WTC11 (cell line): ENCODE results near the gene PRR19. TPM values are rescaled to one million over a fixed set of nuclear protein-coding genes. Genes with fewer than 3 reads are reported as not detected.

Experiments
- ATAC-seq: fragments of 200-7000 bp; cut with Tn5 transposase; 2 replicates; pipeline ENCODE4 v1.10.0; 2021; ENCODE audit warnings: mild to moderate bottlenecking, moderate library complexity
- CTCF ChIA-PET: fragments of 300-600 bp; sonication (Branson Sonifier 250); formaldehyde crosslinking; loops from one replicate; lab custom pipeline; 2021; ENCODE audit warnings: antibody characterized with exemption; lab: Charles Lee
- POLR2A ChIA-PET: fragments of 350-600 bp; sonication (Branson Sonifier 250); formaldehyde crosslinking; loops from one replicate; lab custom pipeline; 2021; ENCODE audit warnings: antibody characterized with exemption; lab: Charles Lee
- DNase-seq: peaks from one replicate; pipeline ENCODE4 v3.0.0; 2021; ENCODE audit warnings: low spot score
- H3K27ac Mint-ChIP-seq: 2 replicates; pipeline ENCODE4 v1.8.0; 2021; ENCODE audit warnings: mixed read lengths
- H3K27me3 Mint-ChIP-seq: 2 replicates; pipeline ENCODE4 v1.8.0; 2021; ENCODE audit warnings: low read depth, mild to moderate bottlenecking, moderate library complexity, mixed read lengths
- H3K36me3 Mint-ChIP-seq: 2 replicates; pipeline ENCODE4 v1.8.0; 2021; ENCODE audit warnings: mixed read lengths
- H3K4me1 Mint-ChIP-seq: 2 replicates; pipeline ENCODE4 v1.8.0; 2022; ENCODE audit warnings: mixed read lengths
- H3K4me3 Mint-ChIP-seq: 2 replicates; pipeline ENCODE4 v1.8.0; 2021; ENCODE audit warnings: mild to moderate bottlenecking, moderate library complexity, mixed read lengths
- H3K9me3 Mint-ChIP-seq: 2 replicates; pipeline ENCODE4 v1.8.0; 2021; ENCODE audit warnings: mixed read lengths
- CBFB ChIP-seq: sonication (generic); formaldehyde crosslinking; IDR thresholded peaks from 2 replicates; pipeline ENCODE4 v1.8.1; 2022; ENCODE audit warnings: mild to moderate bottlenecking, low read depth, missing genetic modification reagents
- MXD4 ChIP-seq: fragments of 250-450 bp; sonication (Bioruptor Pico); IDR thresholded peaks from 2 replicates; pipeline ENCODE4 v1.8.0; 2021; ENCODE audit warnings: mild to moderate bottlenecking, moderate library complexity, borderline replicate concordance
- MYBL2 ChIP-seq: sonication (generic); formaldehyde crosslinking; IDR thresholded peaks from 2 replicates; pipeline ENCODE4 v1.8.1; 2023; ENCODE audit warnings: mild to moderate bottlenecking, moderate library complexity, missing genetic modification reagents
- SOX15 ChIP-seq: fragments of 250-450 bp; sonication (Bioruptor Pico); IDR thresholded peaks from 2 replicates; pipeline ENCODE4 v1.9.0; 2021; ENCODE audit warnings: mild to moderate bottlenecking
- TCF7 ChIP-seq: sonication (generic); formaldehyde crosslinking; IDR thresholded peaks from 2 replicates; pipeline ENCODE4 v1.8.0; 2022; ENCODE audit warnings: mild to moderate bottlenecking, low read depth, missing genetic modification reagents, moderate library complexity
- ZNF138 ChIP-seq: sonication (generic); formaldehyde crosslinking; conservative IDR thresholded peaks from 2 replicates; pipeline ENCODE4 v1.8.1; 2022; ENCODE audit warnings: mild to moderate bottlenecking, moderate library complexity, missing genetic modification reagents
- total RNA-seq: library from RNA; stranded (reverse); gene quantifications from 3 replicates; pipeline ENCODE4 v1.2.3, GENCODE V29; 2021
- TF ChIP-seq, protein P1 (sequence below): sonication (generic); formaldehyde crosslinking; IDR thresholded peaks from 2 replicates; pipeline ENCODE4 v1.8.0; 2022; ENCODE audit warnings: mild to moderate bottlenecking, missing genetic modification reagents
- TF ChIP-seq, protein P2 (sequence below): fragments of 200-600 bp; IDR thresholded peaks from 2 replicates; pipeline ENCODE4 v1.8.0; 2022; ENCODE audit warnings: antibody characterized with exemption
- TF ChIP-seq, protein P3 (sequence below): sonication (generic); formaldehyde crosslinking; conservative IDR thresholded peaks from 2 replicates; pipeline ENCODE4 v1.8.1; 2022; ENCODE audit warnings: mild to moderate bottlenecking, missing genetic modification reagents
- TF ChIP-seq, protein P4 (sequence below): sonication (generic); formaldehyde crosslinking; IDR thresholded peaks from 2 replicates; pipeline ENCODE4 v1.8.1; 2023; ENCODE audit warnings: mild to moderate bottlenecking, missing genetic modification reagents, moderate library complexity
- TF ChIP-seq, protein P5 (sequence below): fragments of 250-450 bp; sonication (Bioruptor Pico); IDR thresholded peaks from 2 replicates; pipeline ENCODE4 v1.9.0; 2021; ENCODE audit warnings: moderate library complexity, mild to moderate bottlenecking, inconsistent platforms, borderline replicate concordance

Gene PRR19
- total RNA-seq, 1 experiment from 2014 or later = 3.7 TPM

DNA sequence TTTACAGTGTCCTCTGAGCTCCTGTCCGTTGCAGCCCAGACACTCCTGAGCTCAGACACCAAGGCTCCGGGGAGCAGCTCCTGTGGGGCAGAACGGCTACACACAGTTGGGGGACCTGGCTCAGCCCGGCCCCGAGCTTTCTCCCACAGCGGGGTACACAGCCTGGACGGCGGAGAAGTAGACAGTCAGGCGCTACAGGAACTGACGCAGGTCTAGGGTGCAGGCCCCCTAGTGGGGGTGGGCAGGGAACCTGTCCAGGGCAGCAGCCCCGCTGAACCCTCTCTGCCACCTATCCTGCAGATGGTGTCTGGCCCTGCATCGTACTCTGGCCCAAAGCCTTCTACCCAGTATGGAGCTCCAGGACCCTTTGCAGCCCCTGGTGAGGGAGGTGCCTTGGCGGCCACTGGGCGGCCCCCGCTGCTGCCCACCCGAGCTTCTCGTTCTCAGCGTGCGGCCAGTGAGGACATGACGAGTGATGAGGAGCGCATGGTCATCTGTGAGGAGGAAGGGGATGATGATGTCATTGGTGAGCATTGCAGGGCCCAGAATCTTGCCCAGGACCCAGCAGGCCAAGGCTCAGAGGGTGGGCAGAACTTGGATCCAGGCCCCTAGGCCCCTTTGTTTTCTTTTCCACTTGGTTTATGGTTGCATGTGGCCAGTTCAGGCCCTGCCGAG, 12.9 kb upstream of the PRR19 start:
- CTCF ChIA-PET = interaction anchor here (1.0 to 1.4 kb wide), 3 partner anchors 10 to 46 kb away, joined by 3 to 4 read pairs (median 3); partner anchors contain the start of gene GSK3A
- H3K4me1 Mint-ChIP-seq = peaks cover 27% of the 10 kb centered on the region
- H3K27ac Mint-ChIP-seq = no peak overlapping the region
- no peaks in the 10 kb centered on the region for H3K9me3 Mint-ChIP-seq
- H3K36me3 Mint-ChIP-seq = peaks cover 21% of the 10 kb centered on the region
- DNase-seq (no peak), ATAC-seq (no peak)
- POLR2A ChIA-PET = no interaction called here
- H3K4me3 Mint-ChIP-seq = no peak overlapping the region
- TF ChIP-seq, protein P1, sequence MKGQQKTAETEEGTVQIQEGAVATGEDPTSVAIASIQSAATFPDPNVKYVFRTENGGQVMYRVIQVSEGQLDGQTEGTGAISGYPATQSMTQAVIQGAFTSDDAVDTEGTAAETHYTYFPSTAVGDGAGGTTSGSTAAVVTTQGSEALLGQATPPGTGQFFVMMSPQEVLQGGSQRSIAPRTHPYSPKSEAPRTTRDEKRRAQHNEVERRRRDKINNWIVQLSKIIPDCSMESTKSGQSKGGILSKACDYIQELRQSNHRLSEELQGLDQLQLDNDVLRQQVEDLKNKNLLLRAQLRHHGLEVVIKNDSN (CRISPR knock-in tag) = no peak
- TF ChIP-seq, all 79 proteins: peak for 0
- H3K27me3 Mint-ChIP-seq = no peaks in the 10 kb centered on the region

DNA sequence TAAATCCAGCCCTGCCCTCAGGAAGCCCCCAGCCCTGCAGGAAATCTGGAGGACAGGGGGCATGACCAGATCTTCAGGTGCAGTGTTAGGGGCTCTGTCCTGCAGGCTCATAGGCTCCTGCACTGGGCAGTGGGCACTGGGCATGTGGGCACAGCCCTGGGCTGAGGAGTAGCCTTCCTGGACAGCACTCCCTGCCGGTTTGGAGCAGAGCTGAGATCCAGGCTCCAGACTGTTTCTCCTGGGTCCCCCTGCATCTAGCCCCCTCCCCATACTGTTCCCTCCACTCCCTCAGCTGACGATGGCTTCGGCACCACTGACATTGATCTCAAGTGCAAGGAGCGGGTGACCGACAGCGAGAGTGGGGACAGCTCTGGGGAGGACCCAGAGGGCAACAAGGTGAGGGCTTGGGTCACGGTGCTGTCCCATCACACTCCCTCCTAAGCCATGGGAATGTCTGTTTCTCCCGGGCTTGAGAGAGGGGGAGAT, 12.3 kb upstream of the PRR19 start:
- ChIA-PET CTCF (interaction anchor here (2.7 kb wide), 1 partner anchor 43 kb away, joined by 11 read pairs; no protein-coding TSS in a partner anchor), POLR2A (no interaction called here)
- no peaks in the 10 kb centered on the region for H3K9me3 Mint-ChIP-seq
- no peak overlapping the region for H3K27ac Mint-ChIP-seq
- H3K36me3 Mint-ChIP-seq = peaks cover 24% of the 10 kb centered on the region
- ATAC-seq = no peak
- TF ChIP-seq SOX15 (CRISPR knock-in tag) = no peak
- no peak for DNase-seq
- no peaks in the 10 kb centered on the region for H3K27me3 Mint-ChIP-seq
- peaks cover 27% of the 10 kb centered on the region for H3K4me1 Mint-ChIP-seq
- no peak overlapping the region for H3K4me3 Mint-ChIP-seq

DNA sequence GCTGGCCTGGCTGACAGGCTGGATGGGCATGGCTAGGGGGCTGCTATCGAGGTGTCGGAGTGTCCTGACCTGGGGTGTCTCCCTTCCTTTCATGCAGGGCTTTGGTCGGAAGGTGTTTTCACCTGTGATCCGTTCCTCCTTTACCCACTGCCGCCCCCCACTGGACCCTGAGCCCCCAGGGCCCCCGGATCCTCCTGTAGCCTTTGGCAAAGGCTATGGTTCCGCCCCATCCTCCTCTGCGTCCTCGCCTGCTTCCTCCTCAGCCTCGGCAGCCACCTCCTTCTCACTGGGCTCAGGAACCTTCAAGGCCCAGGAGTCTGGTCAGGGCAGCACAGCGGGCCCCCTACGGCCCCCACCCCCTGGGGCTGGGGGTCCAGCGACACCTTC, 11.8 kb upstream of the PRR19 start:
- Mint-ChIP-seq H3K27me3 (no peaks in the 10 kb centered on the region), H3K4me3 (no peak overlapping the region), H3K4me1 (peaks cover 22% of the 10 kb centered on the region), H3K9me3 (no peaks in the 10 kb centered on the region)
- ChIA-PET CTCF (interaction anchor here (0.8 to 2.7 kb wide), 4 partner anchors 8 to 181 kb away, joined by 3 to 11 read pairs (median 4); no protein-coding TSS in a partner anchor), POLR2A (no interaction called here)
- no peak for ATAC-seq
- no peak for DNase-seq
- no peak for TF ChIP-seq CBFB
- TF ChIP-seq, protein P2, sequence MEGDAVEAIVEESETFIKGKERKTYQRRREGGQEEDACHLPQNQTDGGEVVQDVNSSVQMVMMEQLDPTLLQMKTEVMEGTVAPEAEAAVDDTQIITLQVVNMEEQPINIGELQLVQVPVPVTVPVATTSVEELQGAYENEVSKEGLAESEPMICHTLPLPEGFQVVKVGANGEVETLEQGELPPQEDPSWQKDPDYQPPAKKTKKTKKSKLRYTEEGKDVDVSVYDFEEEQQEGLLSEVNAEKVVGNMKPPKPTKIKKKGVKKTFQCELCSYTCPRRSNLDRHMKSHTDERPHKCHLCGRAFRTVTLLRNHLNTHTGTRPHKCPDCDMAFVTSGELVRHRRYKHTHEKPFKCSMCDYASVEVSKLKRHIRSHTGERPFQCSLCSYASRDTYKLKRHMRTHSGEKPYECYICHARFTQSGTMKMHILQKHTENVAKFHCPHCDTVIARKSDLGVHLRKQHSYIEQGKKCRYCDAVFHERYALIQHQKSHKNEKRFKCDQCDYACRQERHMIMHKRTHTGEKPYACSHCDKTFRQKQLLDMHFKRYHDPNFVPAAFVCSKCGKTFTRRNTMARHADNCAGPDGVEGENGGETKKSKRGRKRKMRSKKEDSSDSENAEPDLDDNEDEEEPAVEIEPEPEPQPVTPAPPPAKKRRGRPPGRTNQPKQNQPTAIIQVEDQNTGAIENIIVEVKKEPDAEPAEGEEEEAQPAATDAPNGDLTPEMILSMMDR = no peak
- TF ChIP-seq, protein P3, sequence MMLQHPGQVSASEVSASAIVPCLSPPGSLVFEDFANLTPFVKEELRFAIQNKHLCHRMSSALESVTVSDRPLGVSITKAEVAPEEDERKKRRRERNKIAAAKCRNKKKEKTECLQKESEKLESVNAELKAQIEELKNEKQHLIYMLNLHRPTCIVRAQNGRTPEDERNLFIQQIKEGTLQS (CRISPR knock-in tag) = no peak
- no peak for TF ChIP-seq TCF7 (CRISPR knock-in tag)
- TF ChIP-seq MXD4 = no peak
- TF ChIP-seq MYBL2 (CRISPR knock-in tag) = no peak
- TF ChIP-seq, protein P4, sequence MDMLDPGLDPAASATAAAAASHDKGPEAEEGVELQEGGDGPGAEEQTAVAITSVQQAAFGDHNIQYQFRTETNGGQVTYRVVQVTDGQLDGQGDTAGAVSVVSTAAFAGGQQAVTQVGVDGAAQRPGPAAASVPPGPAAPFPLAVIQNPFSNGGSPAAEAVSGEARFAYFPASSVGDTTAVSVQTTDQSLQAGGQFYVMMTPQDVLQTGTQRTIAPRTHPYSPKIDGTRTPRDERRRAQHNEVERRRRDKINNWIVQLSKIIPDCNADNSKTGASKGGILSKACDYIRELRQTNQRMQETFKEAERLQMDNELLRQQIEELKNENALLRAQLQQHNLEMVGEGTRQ (CRISPR knock-in tag) = no peak
- TF ChIP-seq ZNF138 (CRISPR knock-in tag) = no peak
- TF ChIP-seq SOX15 (CRISPR knock-in tag) = no peak
- TF ChIP-seq, protein P5, sequence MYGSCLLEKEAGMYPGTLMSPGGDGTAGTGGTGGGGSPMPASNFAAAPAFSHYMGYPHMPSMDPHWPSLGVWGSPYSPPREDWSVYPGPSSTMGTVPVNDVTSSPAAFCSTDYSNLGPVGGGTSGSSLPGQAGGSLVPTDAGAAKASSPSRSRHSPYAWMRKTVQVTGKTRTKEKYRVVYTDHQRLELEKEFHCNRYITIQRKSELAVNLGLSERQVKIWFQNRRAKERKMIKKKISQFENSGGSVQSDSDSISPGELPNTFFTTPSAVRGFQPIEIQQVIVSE = no peak
- TF ChIP-seq, all 79 proteins: peak for 0
- H3K27ac Mint-ChIP-seq = no peak overlapping the region
- peaks cover 24% of the 10 kb centered on the region for H3K36me3 Mint-ChIP-seq
